Uterus (tissue), 4 donors: ENCODE results near the gene RAC2. TPM values are rescaled to one million over a fixed set of nuclear protein-coding genes. Genes with fewer than 3 reads are reported as not detected.
A peak's percentile ranks its signal among the peaks of the same experiment; 100 is the strongest.

Experiments
- DNase-seq, 2 donors: peaks; one replicate each; pipeline ENCODE4 v3.0.0-alpha.2; 2019 to 2020
- H3K27ac ChIP-seq, 2 donors: fragments of 200-600 bp; sonication (generic); 1 replicate in 1 of 2; 2 replicates in 1 of 2; pipeline ENCODE4 v1.5.1; 2016 to 2018
- H3K27me3 ChIP-seq, 2 donors: fragments of 200-600 bp; sonication (generic); one replicate each; pipeline ENCODE4 v1.5.1; 2018 to 2019; ENCODE audit warnings: control low read depth in 1 of 2
- H3K36me3 ChIP-seq, 2 donors: fragments of 200-600 bp; sonication (generic); one replicate each; pipeline ENCODE4 v1.5.1; 2019; ENCODE audit warnings: control low read depth in 1 of 2
- H3K4me1 ChIP-seq, 2 donors: fragments of 200-600 bp; sonication (generic); one replicate each; pipeline ENCODE4 v1.5.1; 2018 to 2019; ENCODE audit warnings: control low read depth in 1 of 2
- H3K4me3 ChIP-seq, 2 donors: fragments of 200-600 bp; sonication (generic); 1 replicate in 1 of 2; 2 replicates in 1 of 2; pipeline ENCODE4 v1.5.1; 2018 to 2019; ENCODE audit warnings: mild to moderate bottlenecking in 1 of 2
- H3K9me3 ChIP-seq, 2 donors: fragments of 200-600 bp; sonication (generic); one replicate each; pipeline ENCODE4 v1.5.1; 2019; ENCODE audit warnings: control low read depth in 1 of 2
- CTCF ChIP-seq, 4 experiments: fragments of 200-600 bp in 2 of 4; fragments of 450-650 bp in 2 of 4; sonication (generic) in 2 of 4; IDR thresholded peaks; one replicate each; pipeline ENCODE4 v1.5.1; 2016 to 2019; ENCODE audit warnings: antibody characterized with exemption in 4 of 4, mild to moderate bottlenecking in 2 of 4, moderate library complexity in 1 of 4
- POLR2A ChIP-seq, 2 donors: fragments of 450-650 bp; IDR thresholded peaks; one replicate each; pipeline ENCODE4 v1.6.1; 2016; ENCODE audit warnings: antibody characterized with exemption in 2 of 2, mild to moderate bottlenecking in 1 of 2, moderate library complexity in 1 of 2
- intact Hi-C: fragments of 100-400 bp; cut with DNase I; formaldehyde crosslinking; loops from one replicate; pipeline ENCODE4 v1.15.1; 2023; ENCODE audit warnings: low total_unique reads
- total RNA-seq, 4 donors: library from RNA; depleted of rRNA in 3 of 4; stranded (reverse); fragments of >200 nt in 3 of 4; gene quantifications; one replicate each; pipeline versions ENCODE4 v1.1.0 to v1.2.4, GENCODE V29; 2014 to 2023
- donor health status: DM: yes; HTN: yes; CAD: no.

Gene RAC2
- total RNA-seq, 4 donors from 2014 or later: 2.4 to 6.7 (median 4.5) TPM

- DNase-seq: no peak
- no peaks in the 10 kb centered on the region for H3K36me3 ChIP-seq
- H3K9me3 ChIP-seq: no peaks in the 10 kb centered on the region
- intact Hi-C loops: no loop called here
- H3K27ac ChIP-seq: peak overlapping the region in 1 of 2 donors; percentile 49
- TF ChIP-seq POLR2A (IDR thresholded peaks at IDR 0.05) (no peak), CTCF (IDR thresholded peaks at IDR 0.05) (no peak)
- H3K4me3 ChIP-seq: peak overlapping the region; percentile 0 to 6
- H3K4me1 ChIP-seq: no peaks in the 10 kb centered on the region
- no peaks in the 10 kb centered on the region for H3K27me3 ChIP-seq
These were observed 32.2 kb downstream of the RAC2 start for GRCh38 chr22:37211866-37212173.

GRCh38 chr22:37211075-37211865, 32.8 kb downstream of the RAC2 start:
- Histone ChIP-seq H3K27ac (peak overlapping the region in 1 of 2 donors; percentile 49), H3K4me3 (peak overlapping the region in 1 of 2 donors; percentile 6), H3K27me3 (no peaks in the 10 kb centered on the region), H3K4me1 (no peaks in the 10 kb centered on the region), H3K36me3 (no peaks in the 10 kb centered on the region), H3K9me3 (no peaks in the 10 kb centered on the region)
- intact Hi-C loops: no loop called here
- no peak for TF ChIP-seq CTCF (IDR thresholded peaks at IDR 0.05)
- TF ChIP-seq POLR2A (IDR thresholded peaks at IDR 0.05): no peak
- peak in 1 of 2 donors; percentile 12 for DNase-seq

- DNase-seq: peak in 1 of 2 donors; percentile 21
- Histone ChIP-seq H3K27me3 (no peaks in the 10 kb centered on the region), H3K4me1 (no peaks in the 10 kb centered on the region), H3K27ac (no peak overlapping the region), H3K36me3 (no peaks in the 10 kb centered on the region), H3K9me3 (no peaks in the 10 kb centered on the region), H3K4me3 (no peak overlapping the region)
- no peak for TF ChIP-seq CTCF (IDR thresholded peaks at IDR 0.05)
- no peak for TF ChIP-seq POLR2A (IDR thresholded peaks at IDR 0.05)
- intact Hi-C loops: no loop called here
These were observed 33.8 kb downstream of the RAC2 start for GRCh38 chr22:37210041-37210803.

GRCh38 chr22:37209140-37209845, 34.8 kb downstream of the RAC2 start:
- intact Hi-C loops: no loop called here
- no peaks in the 10 kb centered on the region for H3K9me3 ChIP-seq
- H3K36me3 ChIP-seq: no peaks in the 10 kb centered on the region
- no peak overlapping the region for H3K27ac ChIP-seq
- no peak overlapping the region for H3K4me3 ChIP-seq
- DNase-seq: peak in 1 of 2 donors; percentile 11
- no peaks in the 10 kb centered on the region for H3K27me3 ChIP-seq
- H3K4me1 ChIP-seq: no peaks in the 10 kb centered on the region
- no peak for TF ChIP-seq POLR2A (IDR thresholded peaks at IDR 0.05)
- TF ChIP-seq CTCF (IDR thresholded peaks at IDR 0.05): no peak
